RWPE1 (cell line): Measurements from ENCODE around the gene PLPP3.

ENCODE experiments used
- CTCF ChIA-PET: fragments of 350-600 bp; sonication (Branson Sonifier 250); formaldehyde crosslinking; extraction: SDS; loops from one replicate; lab custom pipeline; 2021; lab: Yijun Ruan, JAX
- POLR2A ChIA-PET: fragments of 400-600 bp; formaldehyde crosslinking; extraction: SDS; loops from one replicate; lab custom pipeline; 2020; ENCODE audit warnings: antibody characterized with exemption; ENCODE audit not compliant: low non-redundant PET; lab: Yijun Ruan, JAX
- DNase-seq: peaks from one replicate; pipeline ENCODE4 v3.0.0; 2012; ENCODE audit warnings: low spot score
- H3K27ac ChIP-seq: fragments of 450-650 bp; 2 replicates; pipeline ENCODE4 v1.5.1; 2017
- TF ChIP-seq, protein P1 (sequence below): fragments of 450-650 bp; conservative IDR thresholded peaks from 2 replicates; pipeline ENCODE4 v1.5.1; 2017; ENCODE audit warnings: low read depth, mild to moderate bottlenecking

PLPP3 gene

DNA sequence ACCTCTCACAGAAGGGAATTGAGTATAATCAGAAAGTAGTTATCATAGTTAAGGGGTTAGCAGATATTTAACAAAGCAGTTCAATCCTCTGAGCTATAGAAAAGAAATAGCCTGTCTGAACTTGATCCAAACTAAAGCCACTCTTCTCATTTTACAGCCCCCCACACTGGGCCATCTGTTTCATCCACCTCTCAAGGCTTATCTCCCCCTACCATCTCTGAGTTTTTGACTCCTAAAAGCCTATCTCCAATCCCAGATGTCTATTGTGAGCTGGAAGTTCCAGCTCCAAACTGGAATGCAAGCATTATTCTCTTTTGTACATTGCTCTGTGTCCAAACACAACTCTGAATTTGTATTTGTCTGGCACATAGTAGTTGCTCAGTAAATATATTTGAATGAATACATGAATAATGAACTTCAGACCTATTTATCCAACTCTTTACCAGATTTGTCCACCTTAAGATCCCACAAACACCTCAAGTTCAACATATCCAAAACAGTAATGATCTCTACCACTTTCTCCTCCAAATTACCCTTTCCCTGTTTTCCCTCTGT lies 98.1 kb downstream of the PLPP3 start:
- DNase-seq, result no peak
- TF ChIP-seq, protein P1, sequence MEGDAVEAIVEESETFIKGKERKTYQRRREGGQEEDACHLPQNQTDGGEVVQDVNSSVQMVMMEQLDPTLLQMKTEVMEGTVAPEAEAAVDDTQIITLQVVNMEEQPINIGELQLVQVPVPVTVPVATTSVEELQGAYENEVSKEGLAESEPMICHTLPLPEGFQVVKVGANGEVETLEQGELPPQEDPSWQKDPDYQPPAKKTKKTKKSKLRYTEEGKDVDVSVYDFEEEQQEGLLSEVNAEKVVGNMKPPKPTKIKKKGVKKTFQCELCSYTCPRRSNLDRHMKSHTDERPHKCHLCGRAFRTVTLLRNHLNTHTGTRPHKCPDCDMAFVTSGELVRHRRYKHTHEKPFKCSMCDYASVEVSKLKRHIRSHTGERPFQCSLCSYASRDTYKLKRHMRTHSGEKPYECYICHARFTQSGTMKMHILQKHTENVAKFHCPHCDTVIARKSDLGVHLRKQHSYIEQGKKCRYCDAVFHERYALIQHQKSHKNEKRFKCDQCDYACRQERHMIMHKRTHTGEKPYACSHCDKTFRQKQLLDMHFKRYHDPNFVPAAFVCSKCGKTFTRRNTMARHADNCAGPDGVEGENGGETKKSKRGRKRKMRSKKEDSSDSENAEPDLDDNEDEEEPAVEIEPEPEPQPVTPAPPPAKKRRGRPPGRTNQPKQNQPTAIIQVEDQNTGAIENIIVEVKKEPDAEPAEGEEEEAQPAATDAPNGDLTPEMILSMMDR, result no peak
- H3K27ac ChIP-seq, result no peak overlapping the region
- POLR2A ChIA-PET, result no interaction called here
- CTCF ChIA-PET, result interaction anchor here (0.5 kb wide), 1 partner anchor 511 kb away, joined by 4 read pairs; no protein-coding TSS in a partner anchor

DNA sequence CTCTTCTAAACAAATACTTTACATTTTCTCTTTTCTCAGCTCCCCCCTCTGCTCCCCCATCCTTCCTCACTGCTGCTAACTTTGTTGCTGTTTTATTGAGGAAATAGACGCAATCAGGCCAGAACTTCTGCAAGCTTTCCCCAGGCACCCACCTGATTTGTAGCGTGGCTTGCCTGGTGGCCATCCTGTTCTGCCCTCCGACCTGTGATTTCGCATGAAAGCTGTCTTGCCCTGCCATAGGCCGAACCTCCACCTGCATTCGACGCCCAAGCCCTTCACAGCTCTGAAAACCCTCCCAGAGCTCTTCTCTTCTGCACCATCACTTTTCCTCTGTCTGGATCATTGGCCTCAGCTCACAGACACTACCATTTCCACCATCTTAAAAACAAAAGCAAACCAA lies 100.6 kb downstream of the PLPP3 start:
- DNase-seq, result no peak
- CTCF ChIA-PET, result interaction anchor here (0.6 kb wide), 2 partner anchors 111 to 175 kb away, joined by 3 read pairs; no protein-coding TSS in a partner anchor
- H3K27ac ChIP-seq, result no peak overlapping the region
- POLR2A ChIA-PET, result no interaction called here
- TF ChIP-seq, protein P1, result no peak

DNA sequence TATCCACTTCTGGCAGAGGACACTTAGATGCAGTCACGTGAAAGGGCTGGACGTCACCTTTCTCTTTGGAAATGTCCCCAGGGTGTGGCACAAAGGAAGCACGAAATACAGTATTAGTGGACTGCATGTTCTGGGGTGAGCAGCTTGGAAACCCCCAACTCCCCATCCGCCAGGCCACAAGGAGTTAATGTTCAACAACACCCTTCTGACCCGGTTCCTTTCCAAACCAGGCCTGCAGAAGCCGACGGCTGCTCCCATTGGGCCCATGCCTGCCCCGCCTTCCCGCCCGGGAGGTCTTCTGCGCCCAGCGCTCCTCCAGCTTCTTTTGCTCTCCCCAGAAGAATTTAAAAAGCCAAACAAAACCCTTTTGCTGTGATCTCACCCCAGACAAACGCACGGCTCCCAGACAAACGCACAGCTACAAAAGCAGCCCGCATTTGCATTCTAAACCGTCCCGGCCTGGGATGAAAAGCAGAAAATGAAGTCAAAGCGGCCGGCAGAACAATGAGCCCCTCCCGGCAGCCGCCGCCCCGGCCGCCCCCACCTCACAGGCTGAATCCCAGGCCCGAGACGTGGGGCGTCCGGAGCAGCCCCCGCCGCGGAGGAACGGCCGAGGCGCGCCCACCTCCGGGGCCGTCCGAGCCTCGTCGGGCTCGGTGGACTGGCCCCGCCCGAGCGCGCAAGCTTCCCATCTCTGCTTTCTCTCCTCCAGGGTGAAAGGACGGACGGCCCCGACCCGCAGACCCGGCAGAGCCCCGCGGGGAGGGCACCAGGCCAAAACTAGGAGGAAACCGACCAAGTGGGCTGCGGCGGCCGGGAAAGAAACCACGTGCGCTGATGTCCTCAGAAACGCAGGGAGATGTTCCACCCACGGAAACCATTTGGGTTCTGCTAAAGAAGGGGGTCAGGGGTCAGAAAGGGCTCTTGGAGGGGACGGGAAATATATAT lies 101.9 kb downstream of the PLPP3 start:
- ChIA-PET CTCF (interaction anchor here (0.7 kb wide), 2 partner anchors 16 to 364 kb away, joined by 3 read pairs; no protein-coding TSS in a partner anchor), POLR2A (interaction anchor here (0.5 kb wide), 1 partner anchor 23 kb away, joined by 7 read pairs; no protein-coding TSS in a partner anchor)
- DNase-seq, result no peak
- TF ChIP-seq, protein P1, result no peak
- no peak overlapping the region for H3K27ac ChIP-seq

DNA sequence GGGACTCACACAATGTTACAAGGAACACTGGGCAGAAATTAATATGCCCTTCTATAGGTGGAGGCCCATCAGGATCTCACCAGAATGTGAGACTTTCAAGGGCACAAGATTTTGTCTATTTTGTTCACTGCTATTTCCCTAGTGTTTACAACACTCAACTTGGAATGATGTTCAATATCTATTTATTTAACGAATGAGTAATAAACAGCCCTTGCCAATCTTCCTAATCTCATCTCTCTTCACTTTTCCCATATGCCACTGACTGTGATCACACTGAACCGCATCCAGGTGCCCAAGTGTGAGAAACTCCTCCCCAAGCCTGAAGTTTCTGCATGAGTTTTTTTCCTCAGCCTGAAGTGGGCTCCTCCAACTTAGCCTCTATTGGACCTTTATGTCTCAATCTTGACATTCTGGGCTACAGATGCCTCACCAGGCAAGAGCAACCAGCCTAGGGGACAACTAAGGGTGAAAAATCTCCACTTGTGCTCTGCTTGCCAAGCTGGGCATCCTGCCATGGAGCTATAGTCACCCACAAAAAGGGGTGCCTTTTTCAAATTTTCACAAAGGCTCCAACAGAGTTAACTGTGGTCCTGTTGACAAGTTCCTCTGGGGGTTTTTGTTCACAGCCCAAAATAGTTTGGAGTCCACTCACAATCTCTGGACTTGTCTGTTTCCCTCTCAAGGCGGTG lies 105.6 kb downstream of the PLPP3 start:
- ChIA-PET CTCF (no interaction called here), POLR2A (no interaction called here)
- TF ChIP-seq, protein P1, result no peak
- H3K27ac ChIP-seq, result no peak overlapping the region
- no peak for DNase-seq

DNA sequence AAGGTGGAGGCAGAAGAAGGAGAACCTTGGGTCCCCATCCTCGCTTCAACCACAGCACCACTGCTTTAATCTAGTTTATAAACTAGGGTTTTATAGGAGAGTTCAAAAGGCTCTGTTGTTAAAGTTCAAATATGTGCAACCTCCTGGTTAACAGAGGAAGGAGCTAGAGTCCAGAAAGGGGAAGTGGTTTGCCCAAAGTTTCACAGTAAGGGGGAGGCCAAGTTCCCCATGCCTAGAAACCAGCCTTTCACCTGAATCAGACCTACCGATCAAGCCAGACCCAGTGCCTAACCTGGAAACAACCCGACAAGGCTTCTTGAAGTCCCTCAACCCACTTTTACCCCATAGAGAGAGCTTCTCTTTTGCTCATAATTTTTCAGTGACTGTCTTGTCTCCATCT lies 106.5 kb downstream of the PLPP3 start:
- no peak for DNase-seq
- POLR2A ChIA-PET, result no interaction called here
- CTCF ChIA-PET, result interaction anchor here (0.6 kb wide), 1 partner anchor 14 kb away, joined by 3 read pairs; no protein-coding TSS in a partner anchor

More for the DNA sequence above, 106.5 kb downstream of the PLPP3 start:
- no peak overlapping the region for H3K27ac ChIP-seq
- TF ChIP-seq, protein P1, result no peak
